22Rv1 (cell line): ENCODE measurements around the gene GNG14.
A peak's percentile ranks its signal among the peaks of the same experiment; 100 is the strongest.
"Not testable (repeated sequence)": the region's sequence is repeated elsewhere in the genome, so short reads cannot be mapped to it uniquely, and the experiment has no call there.

ENCODE experiments used
- H3K27ac ChIP-seq: fragments of 450-650 bp; 2 replicates; pipeline ENCODE4 v1.5.1; 2017
- ZFX ChIP-seq: fragments of 450-650 bp; IDR thresholded peaks from 2 replicates; pipeline ENCODE4 v1.6.1; 2017; ENCODE audit warnings: antibody characterized with exemption, borderline replicate concordance
- TF ChIP-seq, protein P1 (sequence below): fragments of 450-650 bp; IDR thresholded peaks from 2 replicates; pipeline ENCODE4 v1.5.1; 2017; ENCODE audit warnings: mild to moderate bottlenecking

Gene GNG14

DNA sequence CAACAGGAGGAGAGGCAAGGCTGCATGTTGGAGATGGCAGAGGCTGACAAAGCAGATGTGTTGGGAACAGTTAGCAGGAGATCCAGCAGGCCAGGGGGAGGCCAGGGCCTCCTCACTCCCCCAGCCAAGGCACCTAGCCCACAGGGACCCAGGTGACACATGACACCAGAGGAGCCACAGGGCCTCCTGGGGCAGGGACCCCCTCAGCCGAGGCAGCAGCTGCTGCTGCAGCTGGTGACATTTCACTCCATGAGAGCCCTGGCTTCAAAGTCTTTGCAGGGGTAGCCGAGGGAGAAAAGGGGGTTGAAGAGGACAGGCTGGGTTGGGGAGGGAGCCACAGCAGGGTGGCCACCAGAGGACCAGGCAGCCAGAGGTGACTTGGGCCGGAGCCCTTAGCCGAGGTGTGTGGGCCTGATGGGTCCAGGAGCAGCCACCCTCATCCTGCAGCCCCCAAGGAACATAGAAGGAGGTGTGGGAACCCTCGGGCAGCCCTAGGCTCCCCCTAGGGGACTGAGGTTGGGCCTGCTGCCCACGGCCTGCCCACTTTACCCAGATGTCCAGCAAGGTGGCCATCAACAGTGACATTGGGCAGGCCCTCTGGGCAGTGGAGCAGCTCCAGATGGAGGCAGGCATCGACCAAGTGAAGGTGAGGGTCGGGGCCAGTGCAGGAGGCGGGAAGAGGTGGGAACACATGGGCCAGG, at the start of gene GNG14:
Gene GNG14, plus strand, starts transcription at position 503 of the 701 bp plus-strand sequence. Its CDS starts 51 bp downstream, at position 554.
- TF ChIP-seq ZFX: no peak
- TF ChIP-seq, protein P1, sequence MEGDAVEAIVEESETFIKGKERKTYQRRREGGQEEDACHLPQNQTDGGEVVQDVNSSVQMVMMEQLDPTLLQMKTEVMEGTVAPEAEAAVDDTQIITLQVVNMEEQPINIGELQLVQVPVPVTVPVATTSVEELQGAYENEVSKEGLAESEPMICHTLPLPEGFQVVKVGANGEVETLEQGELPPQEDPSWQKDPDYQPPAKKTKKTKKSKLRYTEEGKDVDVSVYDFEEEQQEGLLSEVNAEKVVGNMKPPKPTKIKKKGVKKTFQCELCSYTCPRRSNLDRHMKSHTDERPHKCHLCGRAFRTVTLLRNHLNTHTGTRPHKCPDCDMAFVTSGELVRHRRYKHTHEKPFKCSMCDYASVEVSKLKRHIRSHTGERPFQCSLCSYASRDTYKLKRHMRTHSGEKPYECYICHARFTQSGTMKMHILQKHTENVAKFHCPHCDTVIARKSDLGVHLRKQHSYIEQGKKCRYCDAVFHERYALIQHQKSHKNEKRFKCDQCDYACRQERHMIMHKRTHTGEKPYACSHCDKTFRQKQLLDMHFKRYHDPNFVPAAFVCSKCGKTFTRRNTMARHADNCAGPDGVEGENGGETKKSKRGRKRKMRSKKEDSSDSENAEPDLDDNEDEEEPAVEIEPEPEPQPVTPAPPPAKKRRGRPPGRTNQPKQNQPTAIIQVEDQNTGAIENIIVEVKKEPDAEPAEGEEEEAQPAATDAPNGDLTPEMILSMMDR: no peak

DNA sequence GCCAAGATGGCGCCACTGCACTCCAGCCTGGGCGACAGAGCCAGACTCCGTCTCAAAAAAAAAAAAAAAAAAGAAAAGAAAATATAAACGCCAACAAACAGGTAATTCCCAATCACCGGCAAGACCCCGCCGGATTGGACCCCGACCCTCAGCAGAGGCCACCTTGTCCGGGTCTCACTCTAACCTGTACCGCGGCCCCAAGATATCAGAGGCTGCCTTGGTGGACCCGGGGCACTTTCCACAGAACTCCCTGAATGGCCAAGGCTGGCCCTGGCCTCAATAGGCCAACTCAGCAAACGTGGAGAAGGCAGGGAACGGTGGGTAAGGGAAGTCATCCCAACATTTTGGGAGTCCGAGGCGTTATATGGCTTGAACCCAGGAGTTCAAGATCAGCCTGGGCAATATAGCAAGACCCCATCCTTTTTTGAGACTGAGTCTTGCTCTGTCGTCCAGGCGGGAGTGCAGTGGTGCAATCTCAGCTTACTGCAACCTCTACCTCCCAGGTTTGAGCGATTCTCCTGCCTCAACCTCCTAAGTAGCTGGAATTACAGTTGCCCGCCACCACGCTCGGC, 49.1 kb upstream of the GNG14 start:
- H3K27ac ChIP-seq: no peak overlapping the region
- no peak for TF ChIP-seq ZFX
- TF ChIP-seq, protein P1: no peak

More for the DNA sequence above, at the start of gene GNG14:
- no peak within 1 kb of the TSS for H3K27ac ChIP-seq

DNA sequence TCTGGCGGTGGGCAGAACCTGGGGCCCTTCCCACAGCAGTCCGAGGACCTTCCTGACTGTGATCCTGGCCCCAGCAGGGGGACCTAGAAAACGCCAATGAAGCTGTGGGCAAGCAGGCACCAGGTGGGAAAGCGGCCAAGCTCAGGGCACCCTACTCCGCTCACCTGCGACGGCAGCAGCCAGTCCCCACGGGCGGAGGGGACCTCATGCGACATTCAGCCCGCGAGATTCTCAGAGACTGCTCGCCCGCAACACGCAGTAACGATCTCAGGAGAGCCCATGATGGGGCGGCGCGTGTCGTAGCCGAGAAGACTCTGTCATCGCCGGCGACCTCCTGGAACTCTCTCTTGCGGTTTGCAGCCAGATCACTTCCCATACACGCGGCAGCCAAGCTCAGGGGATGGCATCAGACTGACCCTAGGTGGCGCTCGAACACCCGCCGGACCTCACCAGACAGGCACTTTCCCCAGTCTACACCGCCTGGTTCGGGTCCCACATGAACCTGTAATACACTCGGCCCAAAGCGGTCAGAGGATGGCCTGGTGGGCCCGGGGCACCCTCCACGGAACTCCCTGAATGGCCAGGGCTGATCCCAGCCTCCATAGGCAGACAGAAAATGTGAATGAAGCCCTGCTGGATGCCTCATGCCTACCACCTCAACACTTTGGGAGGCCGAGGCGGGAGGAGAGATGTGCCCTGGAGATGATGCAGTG, 47.7 kb upstream of the GNG14 start:
- no peak overlapping the region for H3K27ac ChIP-seq

DNA sequence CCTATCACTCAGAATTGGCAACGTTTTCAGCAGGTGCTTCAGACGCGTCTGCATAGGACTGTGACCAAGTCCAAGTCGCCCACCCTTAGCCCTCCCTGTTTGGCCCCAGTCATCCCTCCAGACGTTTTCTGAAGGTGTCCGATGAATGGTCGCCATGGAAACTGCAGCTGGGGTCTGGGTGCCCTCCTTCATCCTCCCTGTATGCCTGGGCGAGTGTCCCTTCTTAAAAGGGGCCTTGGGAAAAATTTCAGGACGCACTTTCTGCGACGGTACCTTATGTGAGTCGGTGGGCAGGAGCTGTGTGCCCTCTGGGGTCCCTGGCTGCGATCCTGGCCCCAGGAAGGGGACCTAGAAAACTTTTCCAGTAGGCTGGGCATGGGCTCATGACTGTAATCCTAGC, 46.3 kb upstream of the GNG14 start:
- H3K27ac ChIP-seq: no peak overlapping the region
- TF ChIP-seq ZFX: no peak
- TF ChIP-seq, protein P1: no peak

More for the DNA sequence above, 47.7 kb upstream of the GNG14 start:
- no peak for TF ChIP-seq ZFX
- TF ChIP-seq, protein P1: peak; percentile 90

DNA sequence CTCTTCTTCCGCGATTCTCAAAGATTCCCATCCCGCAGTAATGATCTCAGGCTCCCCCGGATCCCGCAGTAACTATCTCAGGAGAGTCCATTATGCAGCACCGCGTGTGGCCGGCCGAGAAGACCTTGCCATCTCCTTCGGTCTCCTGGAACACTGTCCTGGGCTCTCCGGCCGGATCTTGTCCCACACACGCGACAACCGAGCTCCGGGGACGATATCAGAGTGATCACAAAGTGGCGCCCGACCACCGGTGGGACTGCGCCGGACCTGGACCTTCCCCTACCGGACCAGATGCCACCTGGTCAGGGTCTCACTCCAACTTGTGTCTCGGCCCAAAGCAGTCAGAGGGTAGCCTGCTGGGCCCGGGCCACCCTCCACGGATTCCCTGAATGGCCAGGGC, 45.3 kb upstream of the GNG14 start:
- TF ChIP-seq, protein P1: no peak
- no peak for TF ChIP-seq ZFX
- no peak overlapping the region for H3K27ac ChIP-seq

DNA sequence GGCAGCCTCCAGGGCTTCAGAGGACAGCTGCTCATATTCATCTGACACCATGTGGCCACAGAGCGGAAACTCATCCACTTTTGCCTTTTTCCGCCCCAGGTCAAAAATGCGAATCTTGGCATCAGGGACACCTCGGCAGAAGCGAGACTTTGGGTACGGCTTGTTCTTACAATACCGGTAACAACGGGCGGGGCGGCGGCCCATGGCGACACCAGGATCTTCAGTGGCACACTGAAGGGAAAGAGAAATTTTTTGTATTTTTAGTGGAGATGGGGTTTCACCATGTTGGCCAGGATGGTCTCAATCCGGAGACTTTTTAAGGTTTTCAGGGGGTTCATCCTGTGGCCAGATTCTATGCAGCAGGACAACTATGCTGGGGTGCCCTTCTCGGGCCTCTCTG, 44.1 kb upstream of the GNG14 start:
- H3K27ac ChIP-seq: not testable (repeated sequence)

DNA sequence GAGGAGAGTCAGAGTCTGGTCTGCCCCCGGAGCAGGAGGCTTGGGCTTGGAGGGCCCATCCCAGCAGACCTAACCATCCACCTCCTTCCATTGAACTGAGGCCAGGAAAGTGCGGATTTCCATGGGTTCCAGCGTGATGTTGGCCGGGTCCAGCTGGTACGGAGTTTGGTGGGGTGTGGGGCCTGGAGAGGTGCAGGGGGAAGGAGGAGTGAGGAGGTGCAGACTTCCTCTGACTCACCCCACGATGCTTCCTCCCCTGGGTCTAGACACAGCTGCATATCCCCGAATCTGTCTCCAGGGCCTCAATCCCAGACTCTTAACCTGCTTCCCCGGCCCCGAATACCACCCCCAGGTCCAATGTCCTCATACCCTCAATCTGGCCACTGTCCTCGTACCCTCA, 41.2 kb upstream of the GNG14 start:
- TF ChIP-seq, protein P1: no peak
- TF ChIP-seq ZFX: no peak
- H3K27ac ChIP-seq: no peak overlapping the region
